Left cardiac atrium (tissue), 4 donors: ENCODE data around the gene AP2S1. TPM values are rescaled to one million over a fixed set of nuclear protein-coding genes. Genes with fewer than 3 reads are reported as not detected.
"Not testable (repeated sequence)": the region's sequence is repeated elsewhere in the genome, so short reads cannot be mapped to it uniquely, and the experiment has no call there.

Experiments used
- ATAC-seq, 2 donors: fragments of 200-7000 bp; cut with Tn5 transposase; one replicate each; pipeline ENCODE4 v1.9.1; 2020; ENCODE audit warnings: mild to moderate bottlenecking in 2 of 2, moderate library complexity in 2 of 2
- DNase-seq: peaks from one replicate; pipeline ENCODE4 v3.0.0-alpha.2; 2020
- intact Hi-C, 2 donors: fragments of 100-400 bp; cut with DNase I; formaldehyde crosslinking; loops; one replicate each; pipeline versions ENCODE4 v1.14.1 to v1.15.1; 2022 to 2023
- total RNA-seq, 2 donors: library from RNA; stranded (reverse); fragmentation: NEBNext Ultra II Directional; extraction: Animal tissue kit (Norgen Biotek cat#: 25700); gene quantifications; one replicate each; pipeline ENCODE4 v1.2.1, GENCODE V29; 2021
- donor health status: DM: no; HTN: yes; CAD: no.
- donor health status: DM: no; HTN: yes; CAD: no; lungs with severe emphysema.
- donor health status: DM: yes; HTN: yes; CAD: no.
- donor health status: Dilated cardiomyopathy.

The AP2S1 gene
- total RNA-seq, 2 donors from 2014 or later, result 109 to 110 TPM

- intact Hi-C loops, result loop anchor here in 1 of 2 donors (5.0 kb wide), 1 partner anchor 59 kb away; no protein-coding TSS in a partner anchor
- DNase-seq (no peak), ATAC-seq (peak; percentile 39 to 59)
Observed at GRCh38 chr19:46821512-46822409, 28.9 kb downstream of the AP2S1 start.

GRCh38 chr19:46818812-46819211 is 31.8 kb downstream of the AP2S1 start:
- DNase-seq (no peak), ATAC-seq (no peak)
- intact Hi-C loops, result no loop called here

DNA sequence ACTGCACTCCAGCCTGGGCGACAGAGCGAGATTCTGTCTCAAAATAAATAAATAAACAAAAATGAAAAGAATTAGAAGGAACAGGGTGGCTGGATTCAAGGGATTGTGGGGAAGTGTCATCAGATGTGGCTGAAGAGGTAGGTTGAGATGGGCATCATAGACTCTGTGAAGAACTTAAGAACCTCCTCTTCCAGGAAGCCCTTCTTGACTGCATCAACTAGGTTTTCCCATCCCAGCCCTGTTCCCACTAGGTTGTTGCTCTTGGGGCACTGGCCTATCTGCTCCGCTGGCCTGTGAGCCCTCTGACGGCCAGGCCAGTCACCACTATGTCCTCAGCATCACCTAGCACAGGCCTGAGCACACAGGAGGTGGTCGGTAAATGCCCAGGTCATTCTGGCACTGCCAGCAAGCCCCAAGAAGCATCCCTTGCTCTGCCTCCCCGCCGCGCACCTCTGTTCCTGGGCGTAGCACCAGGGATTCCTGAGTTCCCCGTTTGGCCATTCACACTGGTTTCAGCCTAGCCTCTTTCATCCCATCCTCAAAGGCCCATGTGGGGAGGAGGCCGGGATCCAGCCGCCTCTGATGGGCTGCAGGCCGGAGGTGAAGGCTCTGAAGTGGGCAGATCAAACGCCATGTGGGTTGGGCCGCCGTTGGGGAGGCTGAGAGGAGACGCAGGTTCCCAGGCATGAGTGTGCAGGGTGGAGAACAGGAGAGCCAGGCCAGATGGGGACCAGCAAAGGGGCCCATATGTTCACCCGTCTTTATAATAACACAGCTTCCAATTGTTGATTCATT is 34.6 kb downstream of the AP2S1 start:
- ATAC-seq, result no peak
- intact Hi-C loops, result no loop called here
- DNase-seq, result no peak

GRCh38 chr19:46813839-46814358 is 36.7 kb downstream of the AP2S1 start:
- intact Hi-C loops, result no loop called here
- DNase-seq (peak; percentile 76), ATAC-seq (peak; percentile 62 to 78)

- ATAC-seq (peak; percentile 70 to 86), DNase-seq (peak; percentile 55)
Observed at GRCh38 chr19:46812977-46813838, 37.4 kb downstream of the AP2S1 start.

DNA sequence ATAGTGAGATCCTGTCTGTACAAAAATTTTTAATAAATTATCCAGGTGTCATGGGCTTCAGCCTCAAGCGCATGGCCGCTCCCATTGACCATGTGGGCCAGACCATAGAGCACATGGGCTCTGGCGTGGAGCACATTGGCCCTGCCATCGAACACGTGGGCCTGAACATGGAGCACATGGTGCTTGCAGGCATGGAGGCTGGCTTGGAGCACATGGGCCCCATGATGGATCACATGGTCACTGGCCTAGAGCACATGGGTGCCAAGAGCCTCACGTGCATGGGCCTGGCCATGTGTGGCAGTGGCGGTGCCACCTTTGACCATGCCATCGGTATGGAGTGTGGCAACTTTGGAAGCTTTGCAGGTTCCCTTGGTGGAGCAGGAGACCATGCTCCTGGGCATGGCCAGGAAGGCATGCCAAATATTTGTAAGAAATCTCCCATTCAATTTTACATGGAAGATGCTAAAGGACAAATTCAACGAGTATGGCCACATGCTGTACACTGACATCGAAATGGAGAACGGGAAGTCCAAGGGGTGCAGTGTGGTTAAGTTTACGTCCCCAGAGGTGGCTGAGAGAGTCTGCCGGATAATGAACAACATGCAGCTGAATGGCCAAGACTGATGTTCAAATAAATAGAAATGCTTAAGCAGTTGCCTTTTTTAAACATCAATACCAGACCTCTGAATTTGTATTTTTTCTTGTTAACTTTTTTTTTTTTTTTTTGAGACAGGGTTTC is 40.9 kb downstream of the AP2S1 start:
- intact Hi-C loops, result no loop called here
- DNase-seq, result no peak
- no peak for ATAC-seq

More at GRCh38 chr19:46812977-46813838, 37.4 kb downstream of the AP2S1 start:
- intact Hi-C loops, result no loop called here

GRCh38 chr19:46806656-46807055 is 44.0 kb downstream of the AP2S1 start:
- DNase-seq, result no peak
- intact Hi-C loops, result no loop called here

DNA sequence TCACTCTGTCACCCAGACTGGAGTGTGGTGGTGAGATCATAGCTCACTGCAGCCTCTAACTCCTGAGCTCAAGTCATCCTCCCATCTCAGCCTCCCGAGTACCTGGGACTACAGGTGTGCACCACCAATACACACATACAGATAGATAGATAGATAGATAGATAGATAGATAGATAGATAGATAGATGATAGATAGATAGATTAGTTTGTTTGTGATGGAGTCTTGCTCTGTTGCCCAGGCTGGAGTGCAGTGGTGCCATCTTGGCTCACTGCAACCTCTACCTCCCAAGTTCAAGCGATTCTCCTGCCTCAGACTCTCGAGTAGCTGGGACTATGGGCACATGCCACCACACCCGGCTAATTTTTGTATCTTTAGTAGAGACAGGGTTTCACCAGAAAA is 46.2 kb downstream of the AP2S1 start:
- intact Hi-C loops, ATAC-seq, DNase-seq: not testable (repeated sequence)

More at GRCh38 chr19:46806656-46807055, 44.0 kb downstream of the AP2S1 start:
- peak in 1 of 2 donors; percentile 63 for ATAC-seq

DNA sequence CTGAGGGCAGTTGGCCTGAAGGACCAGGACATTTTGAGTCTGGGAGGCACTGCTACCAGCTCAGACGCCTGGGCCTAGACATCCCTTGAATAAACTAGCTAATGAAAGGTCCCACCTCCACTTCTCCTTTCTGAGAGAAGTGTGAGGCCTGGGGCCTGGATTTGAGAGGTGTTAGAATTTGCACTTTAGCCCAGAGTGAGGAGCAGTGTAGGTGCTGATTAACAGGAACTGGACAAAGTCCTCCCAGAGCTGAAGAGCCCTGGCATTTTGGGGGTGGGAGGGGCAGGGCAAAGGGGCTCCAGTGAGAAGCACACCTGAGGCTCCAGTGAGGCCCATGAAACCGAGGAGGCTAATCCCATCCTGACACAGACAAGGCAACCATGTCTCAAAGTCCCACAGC is 47.1 kb downstream of the AP2S1 start:
- peak in 1 of 2 donors; percentile 43 for ATAC-seq
- no peak for DNase-seq
- intact Hi-C loops, result no loop called here

GRCh38 chr19:46802152-46802551 is 48.5 kb downstream of the AP2S1 start:
- ATAC-seq, result no peak
- no peak for DNase-seq
- intact Hi-C loops, result no loop called here

DNA sequence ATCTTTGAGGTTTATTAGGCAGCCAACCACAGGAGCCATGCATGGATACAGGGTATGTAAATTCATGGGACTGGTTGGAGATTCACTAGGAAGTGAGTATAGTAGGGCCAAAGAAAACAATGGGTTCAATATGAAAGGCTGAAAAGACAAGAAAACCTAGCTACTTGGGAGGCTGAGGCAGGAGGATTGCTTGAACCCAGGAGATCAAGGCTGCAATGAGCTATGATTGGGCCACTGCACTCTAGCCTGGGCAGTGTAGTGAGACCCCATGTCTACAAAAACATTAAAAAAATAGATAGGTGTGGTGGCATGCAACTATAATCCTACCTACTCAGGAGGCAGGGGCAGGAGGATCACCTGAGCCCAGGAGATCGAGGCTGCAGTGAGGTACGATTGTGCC is 51.9 kb downstream of the AP2S1 start:
- intact Hi-C loops, result no loop called here
- DNase-seq (no peak), ATAC-seq (no peak)

DNA sequence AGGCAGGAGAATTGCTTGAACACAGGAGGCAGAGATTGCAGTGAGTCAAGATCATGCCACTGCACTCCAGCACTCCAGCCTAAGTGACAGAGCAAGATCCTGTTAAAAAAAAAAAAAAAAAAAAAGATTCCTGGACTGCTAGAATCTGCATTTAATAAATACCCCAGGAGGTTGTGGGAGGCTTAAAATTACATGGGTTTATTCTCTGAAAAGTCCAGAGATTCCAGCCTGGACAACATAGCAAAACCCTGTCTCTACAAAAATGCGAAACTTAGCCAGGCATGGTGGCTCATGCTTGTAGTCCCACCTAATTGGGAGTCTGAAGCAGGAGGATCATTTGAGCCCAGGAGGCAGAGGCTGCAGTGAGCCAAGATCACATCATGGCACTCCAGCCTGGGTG is 52.8 kb downstream of the AP2S1 start:
- intact Hi-C loops, result no loop called here
- ATAC-seq, result no peak
- no peak for DNase-seq

DNA sequence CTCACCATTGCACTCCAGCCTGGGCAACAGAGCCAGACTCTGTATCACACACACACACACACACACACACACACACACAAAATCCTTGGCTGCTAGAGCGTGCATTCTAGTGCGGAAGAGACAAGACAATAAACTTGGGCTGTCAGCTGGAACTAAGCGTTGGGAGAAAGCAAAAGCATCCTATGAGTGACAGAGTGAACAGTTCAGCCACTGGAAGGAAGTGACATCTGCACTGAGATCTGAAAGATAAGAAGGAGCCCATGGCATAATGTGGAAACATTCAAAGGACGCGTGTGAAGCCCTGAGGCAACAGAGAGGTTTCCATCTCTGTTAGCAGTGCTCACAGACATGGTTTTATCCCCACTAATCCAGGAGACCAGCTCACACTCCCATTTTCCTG is 58.7 kb downstream of the AP2S1 start:
- DNase-seq (no peak), ATAC-seq (no peak)
- intact Hi-C loops, result no loop called here

DNA sequence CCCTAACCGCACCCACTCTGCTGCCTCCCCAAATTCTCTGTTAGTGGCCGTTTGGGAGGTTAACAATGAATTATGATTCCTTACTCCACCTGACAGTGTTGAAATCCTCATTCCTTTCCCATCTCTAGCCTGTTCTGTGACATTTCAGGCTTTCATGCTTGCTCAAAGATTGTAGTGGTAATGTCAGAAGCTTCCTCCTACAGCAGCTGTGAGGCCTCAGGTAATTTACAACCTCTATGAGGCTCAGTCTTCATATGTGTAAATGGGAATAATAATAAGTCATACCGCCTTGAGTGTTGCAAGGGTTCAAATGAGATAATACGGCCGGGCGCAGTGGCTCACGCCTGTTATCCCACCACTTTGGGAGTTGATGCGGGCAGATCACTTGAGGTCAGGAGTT is 61.3 kb downstream of the AP2S1 start:
- no peak for DNase-seq
- ATAC-seq, result no peak
- intact Hi-C loops, result no loop called here

DNA sequence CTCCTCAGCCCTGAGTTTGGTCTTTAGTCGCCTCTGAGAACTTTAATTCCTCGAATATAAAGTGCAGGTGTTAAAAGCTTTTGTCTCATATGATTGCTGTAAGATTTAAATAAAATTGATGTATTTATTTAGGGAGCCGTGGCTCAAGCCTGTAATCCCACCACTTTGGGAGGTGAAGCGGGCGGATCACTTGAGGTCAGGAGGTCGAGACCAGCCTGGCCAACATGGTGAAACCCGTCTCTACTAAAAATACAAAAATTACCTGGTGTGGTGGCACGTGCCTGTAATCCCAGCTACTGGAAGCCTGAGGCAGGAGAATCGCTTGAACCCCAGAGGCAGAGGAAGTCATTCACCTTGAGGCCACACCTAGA is 61.7 kb downstream of the AP2S1 start:
- ATAC-seq, result no peak
- intact Hi-C loops, result no loop called here
- no peak for DNase-seq

DNA sequence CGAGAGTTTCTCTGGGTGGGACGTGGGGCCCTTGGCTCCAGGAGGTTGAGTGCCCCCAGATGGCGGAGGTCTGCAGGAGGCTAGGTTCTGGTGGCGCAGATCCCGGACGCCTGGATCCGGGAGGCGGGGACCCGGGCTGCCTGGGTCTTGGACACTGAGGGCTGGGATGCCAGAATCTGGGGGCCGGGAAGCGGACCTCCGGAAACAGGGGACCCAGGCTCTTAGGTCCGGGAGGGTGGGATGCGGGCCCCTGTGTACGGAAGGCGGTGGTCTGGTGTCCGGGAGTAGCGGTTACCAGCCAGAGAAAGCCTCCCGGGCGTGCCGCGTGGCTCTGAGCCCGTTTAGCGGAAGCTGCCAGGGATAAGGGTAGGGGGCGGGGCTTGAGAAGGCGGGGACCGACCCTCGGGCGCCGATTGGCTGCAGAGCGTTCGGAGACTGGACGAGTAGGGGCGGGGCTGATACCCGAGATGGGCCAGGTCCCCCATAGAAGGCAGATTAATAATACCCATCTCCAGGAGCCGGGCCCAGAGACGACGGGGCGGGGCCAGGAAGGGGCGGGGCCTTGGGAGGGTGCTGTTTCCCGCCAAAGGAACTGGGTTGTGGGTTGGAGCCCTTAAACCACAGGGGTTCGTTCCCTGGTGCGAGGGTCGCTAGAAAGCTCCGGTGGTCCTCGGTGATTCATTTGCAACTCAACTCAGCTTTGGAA is 62.2 kb downstream of the AP2S1 start, which contains the start of gene SLC1A5:
SLC1A5 (minus strand) TSS at position 333 of the 706 bp plus-strand sequence. CDS start 629 bp downstream, outside the sequence.
- intact Hi-C loops, result no loop called here
- DNase-seq, result peak; percentile 99
- ATAC-seq, result peak; percentile 91 to 95
